Measurements from ENCODE around the gene KLB. TPM values are rescaled to one million over a fixed set of nuclear protein-coding genes. Genes with fewer than 3 reads are reported as not detected.

The KLB gene
- polyA plus RNA-seq, 1 experiment = not detected

GRCh38 chr4:39435659-39436563 is 29.2 kb downstream of the KLB start:
- ChIA-PET CTCF (no interaction called here), POLR2A (no interaction called here)
- H3K27me3 ChIP-seq (ENCODE audit: control insufficient read depth, insufficient read depth, low read length) = peaks cover 10% of the 10 kb centered on the region
- H3K36me3 ChIP-seq (ENCODE audit: control insufficient read depth, insufficient read depth, low read length) = no peaks in the 10 kb centered on the region
- TF ChIP-seq CTCF (IDR thresholded peaks at IDR 0.05; ENCODE audit: insufficient read depth, low read depth, low read length) = 0 out of 2 replicates have a peak, but pooled peaks have one; percentile 8
- no peak overlapping the region for H3K4me3 ChIP-seq (ENCODE audit: low read depth, low read length)
- DNase-seq (ENCODE audit: low read depth) = no peak

GRCh38 chr4:39441593-39441992 is 34.9 kb downstream of the KLB start:
- Histone ChIP-seq H3K4me3 (ENCODE audit: low read depth, low read length) (no peak overlapping the region), H3K27me3 (ENCODE audit: control insufficient read depth, insufficient read depth, low read length) (peaks cover 8% of the 10 kb centered on the region), H3K36me3 (ENCODE audit: control insufficient read depth, insufficient read depth, low read length) (no peaks in the 10 kb centered on the region)
- CTCF ChIA-PET = no interaction called here
- POLR2A ChIA-PET = no interaction called here
- TF ChIP-seq CTCF (IDR thresholded peaks at IDR 0.05; ENCODE audit: insufficient read depth, low read depth, low read length) = no peak
- DNase-seq (ENCODE audit: low read depth) = no peak

GRCh38 chr4:39442998-39443397 is 36.3 kb downstream of the KLB start:
- Histone ChIP-seq H3K27me3 (ENCODE audit: control insufficient read depth, insufficient read depth, low read length) (peaks cover 6% of the 10 kb centered on the region), H3K4me3 (ENCODE audit: low read depth, low read length) (no peak overlapping the region), H3K36me3 (ENCODE audit: control insufficient read depth, insufficient read depth, low read length) (no peaks in the 10 kb centered on the region)
- CTCF ChIA-PET = no interaction called here
- POLR2A ChIA-PET = no interaction called here
- no peak for DNase-seq (ENCODE audit: low read depth)
- no peak for TF ChIP-seq CTCF (IDR thresholded peaks at IDR 0.05; ENCODE audit: insufficient read depth, low read depth, low read length)

- TF ChIP-seq CTCF (IDR thresholded peaks at IDR 0.05; ENCODE audit: insufficient read depth, low read depth, low read length) = no peak
- DNase-seq (ENCODE audit: low read depth) = no peak
- no peaks in the 10 kb centered on the region; the same call in 1 of the 2 replicates for H3K27me3 ChIP-seq (ENCODE audit: control insufficient read depth, insufficient read depth, low read length)
- ChIA-PET CTCF (no interaction called here), POLR2A (no interaction called here)
- H3K4me3 ChIP-seq (ENCODE audit: low read depth, low read length) = peak overlapping the region; percentile 32; the same call in 1 of the 2 replicates
- peaks cover under 1% of the 10 kb centered on the region; the same call in 1 of the 2 replicates for H3K36me3 ChIP-seq (ENCODE audit: control insufficient read depth, insufficient read depth, low read length)
Observed at GRCh38 chr4:39446483-39446841, 39.7 kb downstream of the KLB start.

GRCh38 chr4:39446842-39447573 is 40.3 kb downstream of the KLB start:
- POLR2A ChIA-PET = no interaction called here
- Histone ChIP-seq H3K36me3 (ENCODE audit: control insufficient read depth, insufficient read depth, low read length) (peaks cover 4% of the 10 kb centered on the region; the same call in 1 of the 2 replicates), H3K4me3 (ENCODE audit: low read depth, low read length) (peak overlapping the region; percentile 32), H3K27me3 (ENCODE audit: control insufficient read depth, insufficient read depth, low read length) (no peaks in the 10 kb centered on the region)
- no peak for DNase-seq (ENCODE audit: low read depth)
- CTCF ChIA-PET = interaction anchor here (1.5 kb wide), 1 partner anchor 8 kb away, joined by 4 read pairs; no protein-coding TSS in a partner anchor
- peak; percentile 36 for TF ChIP-seq CTCF (IDR thresholded peaks at IDR 0.05; ENCODE audit: insufficient read depth, low read depth, low read length)
